Measurements from ENCODE around the gene DOCK2. TPM values are rescaled to one million over a fixed set of nuclear protein-coding genes. Genes with fewer than 3 reads are reported as not detected.

The DOCK2 gene
- total RNA-seq, 1 experiment from 2014 or later = not detected

GRCh38 chr5:169935762-169936161 is 298.7 kb downstream of the DOCK2 start:
- Mint-ChIP-seq H3K27me3 (ENCODE audit: unreplicated experiment) (peaks cover 100% of the 10 kb centered on the region), H3K4me3 (ENCODE audit: low read depth, unreplicated experiment) (no peak overlapping the region), H3K9me3 (ENCODE audit: low read depth, unreplicated experiment) (no peaks in the 10 kb centered on the region), H3K4me1 (ENCODE audit: low read depth, unreplicated experiment) (no peaks in the 10 kb centered on the region), H3K27ac (ENCODE audit: unreplicated experiment) (no peak overlapping the region), H3K36me3 (ENCODE audit: insufficient read depth, unreplicated experiment) (no peaks in the 10 kb centered on the region)
- CTCF ChIA-PET = no interaction called here
- no peak for TF ChIP-seq CTCF (IDR thresholded peaks at IDR 0.05; ENCODE audit: unreplicated experiment)
- intact Hi-C loops (cut with micrococcal nuclease; ENCODE audit: unreplicated experiment) = no loop called here
- no TSS peak for BruUV-seq (replicated peaks)
- DNase-seq = no peak

GRCh38 chr5:169938439-169938838 is 301.4 kb downstream of the DOCK2 start:
- H3K9me3 Mint-ChIP-seq (ENCODE audit: low read depth, unreplicated experiment) = no peaks in the 10 kb centered on the region
- BruUV-seq (replicated peaks) = no TSS peak
- no peak overlapping the region for H3K27ac Mint-ChIP-seq (ENCODE audit: unreplicated experiment)
- CTCF ChIA-PET = interaction anchor here (0.7 to 1.1 kb wide), 2 partner anchors 26 to 46 kb away, joined by 3 to 4 read pairs; no protein-coding TSS in a partner anchor
- DNase-seq = no peak
- no peaks in the 10 kb centered on the region for H3K36me3 Mint-ChIP-seq (ENCODE audit: insufficient read depth, unreplicated experiment)
- no peak overlapping the region for H3K4me3 Mint-ChIP-seq (ENCODE audit: low read depth, unreplicated experiment)
- H3K27me3 Mint-ChIP-seq (ENCODE audit: unreplicated experiment) = peaks cover 94% of the 10 kb centered on the region
- H3K4me1 Mint-ChIP-seq (ENCODE audit: low read depth, unreplicated experiment) = no peaks in the 10 kb centered on the region
- no peak for TF ChIP-seq CTCF (IDR thresholded peaks at IDR 0.05; ENCODE audit: unreplicated experiment)
- intact Hi-C loops (cut with micrococcal nuclease; ENCODE audit: unreplicated experiment) = no loop called here

- no peak overlapping the region for H3K27ac Mint-ChIP-seq (ENCODE audit: unreplicated experiment)
- no peaks in the 10 kb centered on the region for H3K36me3 Mint-ChIP-seq (ENCODE audit: insufficient read depth, unreplicated experiment)
- no TSS peak for BruUV-seq (replicated peaks)
- peaks cover 89% of the 10 kb centered on the region for H3K27me3 Mint-ChIP-seq (ENCODE audit: unreplicated experiment)
- H3K9me3 Mint-ChIP-seq (ENCODE audit: low read depth, unreplicated experiment) = no peaks in the 10 kb centered on the region
- DNase-seq = no peak
- intact Hi-C loops (cut with micrococcal nuclease; ENCODE audit: unreplicated experiment) = no loop called here
- TF ChIP-seq CTCF (IDR thresholded peaks at IDR 0.05; ENCODE audit: unreplicated experiment) = no peak
- CTCF ChIA-PET = interaction anchor here (0.8 kb wide), 1 partner anchor 14 kb away, joined by 3 read pairs; no protein-coding TSS in a partner anchor
- no peaks in the 10 kb centered on the region for H3K4me1 Mint-ChIP-seq (ENCODE audit: low read depth, unreplicated experiment)
- no peak overlapping the region for H3K4me3 Mint-ChIP-seq (ENCODE audit: low read depth, unreplicated experiment)
Measured at GRCh38 chr5:169939731-169940130, 302.7 kb downstream of the DOCK2 start.

GRCh38 chr5:169941542-169941941 is 304.5 kb downstream of the DOCK2 start:
- no peak overlapping the region for H3K27ac Mint-ChIP-seq (ENCODE audit: unreplicated experiment)
- CTCF ChIA-PET = no interaction called here
- no peaks in the 10 kb centered on the region for H3K9me3 Mint-ChIP-seq (ENCODE audit: low read depth, unreplicated experiment)
- peaks cover 89% of the 10 kb centered on the region for H3K27me3 Mint-ChIP-seq (ENCODE audit: unreplicated experiment)
- no peak overlapping the region for H3K4me3 Mint-ChIP-seq (ENCODE audit: low read depth, unreplicated experiment)
- no TSS peak for BruUV-seq (replicated peaks)
- H3K36me3 Mint-ChIP-seq (ENCODE audit: insufficient read depth, unreplicated experiment) = no peaks in the 10 kb centered on the region
- no peaks in the 10 kb centered on the region for H3K4me1 Mint-ChIP-seq (ENCODE audit: low read depth, unreplicated experiment)
- intact Hi-C loops (cut with micrococcal nuclease; ENCODE audit: unreplicated experiment) = no loop called here
- DNase-seq = no peak
- TF ChIP-seq CTCF (IDR thresholded peaks at IDR 0.05; ENCODE audit: unreplicated experiment) = no peak

Measured in Calu3 (cell line).